ENCODE measurements around the gene GOLGA5. TPM values are rescaled to one million over a fixed set of nuclear protein-coding genes. Genes with fewer than 3 reads are reported as not detected.

Gene GOLGA5
- total RNA-seq, 1 experiment from 2014 or later: 25.4 TPM

DNA sequence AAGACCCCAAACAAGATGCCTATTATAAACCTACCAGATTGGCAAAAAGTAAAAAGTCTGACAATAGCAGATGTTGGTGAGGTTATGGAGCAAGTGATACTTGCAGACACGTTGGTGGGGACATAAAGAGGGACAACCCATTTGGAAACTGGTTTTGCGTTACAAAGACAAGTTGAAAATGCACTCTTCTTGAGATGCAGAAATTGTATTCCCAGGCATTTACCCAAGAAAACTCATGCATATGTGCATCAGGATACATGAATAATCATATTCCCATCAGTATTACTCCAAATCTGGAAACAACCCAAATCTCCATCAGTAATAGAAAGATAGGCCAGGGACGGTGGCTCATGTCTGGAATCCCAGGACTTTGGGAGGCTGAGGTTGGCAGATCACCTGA, 12.8 kb upstream of the GOLGA5 start:
- Histone ChIP-seq H3K23me2 (ENCODE audit: insufficient read length, low read depth, low read length, poor library complexity, severe bottlenecking) (no peaks in the 10 kb centered on the region), H3K79me1 (ENCODE audit: insufficient read depth, low read depth, low read length, poor library complexity, severe bottlenecking) (no peaks in the 10 kb centered on the region), H2BK12ac (ENCODE audit: insufficient read length, low read depth, low read length) (no peak overlapping the region), H4K91ac (ENCODE audit: insufficient read length, low read depth, low read length) (no peak overlapping the region), H2BK15ac (ENCODE audit: low read depth, low read length) (no peak overlapping the region), H2BK5ac (ENCODE audit: insufficient read length, low read length) (no peak overlapping the region), H3K79me2 (ENCODE audit: insufficient read depth, low read length) (no peaks in the 10 kb centered on the region), H3K4me1 (ENCODE audit: insufficient read depth, low read length) (no peaks in the 10 kb centered on the region; the same call in 1 of the 2 replicates), H4K5ac (ENCODE audit: insufficient read length, low read depth, low read length) (no peak overlapping the region), H2AK5ac (ENCODE audit: insufficient read length, low read length) (no peak overlapping the region), H2BK120ac (ENCODE audit: low read depth, low read length, poor library complexity, severe bottlenecking) (no peak overlapping the region), H3K9me3 (ENCODE audit: control insufficient read depth, low read depth, low read length) (no peaks in the 10 kb centered on the region), H3K27me3 (ENCODE audit: insufficient read depth, low read length) (no peaks in the 10 kb centered on the region), H4K8ac (replicated peaks; ENCODE audit: insufficient read length, low read depth, low read length) (no peak overlapping the region), H3K27ac (ENCODE audit: insufficient read length, low read depth, low read length) (no peak overlapping the region), H3K23ac (ENCODE audit: insufficient read length, low read depth, low read length) (no peak overlapping the region), H3K9ac (ENCODE audit: extremely low read depth, insufficient read length, low read length) (no peak overlapping the region), H2BK20ac (ENCODE audit: low read depth, low read length, poor library complexity, severe bottlenecking) (no peak overlapping the region), H3T11ph (ENCODE audit: low read length) (no peak overlapping the region), H3K56ac (ENCODE audit: insufficient read length, low read depth, low read length) (no peak overlapping the region), H2AFZ (ENCODE audit: low read length) (no peak overlapping the region), H4K20me1 (ENCODE audit: control insufficient read depth, insufficient read depth, insufficient read length) (no peaks in the 10 kb centered on the region), H3K4me2 (ENCODE audit: insufficient read depth, insufficient read length, low read length) (no peak overlapping the region), H3K14ac (ENCODE audit: insufficient read depth, low read length) (no peak overlapping the region), H3K18ac (ENCODE audit: insufficient read length, low read depth, low read length) (no peak overlapping the region), H3K4ac (ENCODE audit: low read depth, low read length) (no peak overlapping the region)
- Mint-ChIP-seq H3K9me3 (no peaks in the 10 kb centered on the region; a peak in 1 of 5 replicates), H3K4me3 (no peak overlapping the region), H3K36me3 (ENCODE audit: insufficient read depth in 1 of 3, low read depth in 3 of 3) (no peaks in the 10 kb centered on the region), H3K27ac (no peak overlapping the region), H3K4me1 (no peaks in the 10 kb centered on the region; a peak in 2 of 4 replicates), H3K27me3 (ENCODE audit: low read depth) (peaks cover 5% of the 10 kb centered on the region)
- TF ChIP-seq, protein P1, sequence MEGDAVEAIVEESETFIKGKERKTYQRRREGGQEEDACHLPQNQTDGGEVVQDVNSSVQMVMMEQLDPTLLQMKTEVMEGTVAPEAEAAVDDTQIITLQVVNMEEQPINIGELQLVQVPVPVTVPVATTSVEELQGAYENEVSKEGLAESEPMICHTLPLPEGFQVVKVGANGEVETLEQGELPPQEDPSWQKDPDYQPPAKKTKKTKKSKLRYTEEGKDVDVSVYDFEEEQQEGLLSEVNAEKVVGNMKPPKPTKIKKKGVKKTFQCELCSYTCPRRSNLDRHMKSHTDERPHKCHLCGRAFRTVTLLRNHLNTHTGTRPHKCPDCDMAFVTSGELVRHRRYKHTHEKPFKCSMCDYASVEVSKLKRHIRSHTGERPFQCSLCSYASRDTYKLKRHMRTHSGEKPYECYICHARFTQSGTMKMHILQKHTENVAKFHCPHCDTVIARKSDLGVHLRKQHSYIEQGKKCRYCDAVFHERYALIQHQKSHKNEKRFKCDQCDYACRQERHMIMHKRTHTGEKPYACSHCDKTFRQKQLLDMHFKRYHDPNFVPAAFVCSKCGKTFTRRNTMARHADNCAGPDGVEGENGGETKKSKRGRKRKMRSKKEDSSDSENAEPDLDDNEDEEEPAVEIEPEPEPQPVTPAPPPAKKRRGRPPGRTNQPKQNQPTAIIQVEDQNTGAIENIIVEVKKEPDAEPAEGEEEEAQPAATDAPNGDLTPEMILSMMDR (conservative IDR thresholded peaks at IDR 0.05): no peak
- no peak for DNase-seq
- no CpG with 5 or more reads among the region's 3 CpGs for WGBS (ENCODE audit: extremely low coverage, insufficient read length, low lambda C conversion rate)

Measured in H9 (cell line).